Stimulated activated naive CD4-positive, alpha-beta T cell (primary cell): ENCODE results near the gene SLC39A12.

ENCODE experiments used
- DNase-seq, 6 experiments: peaks; one replicate each; lab custom pipeline; 2025; lab: John Stamatoyannopoulos, UW

SLC39A12 gene

DNA sequence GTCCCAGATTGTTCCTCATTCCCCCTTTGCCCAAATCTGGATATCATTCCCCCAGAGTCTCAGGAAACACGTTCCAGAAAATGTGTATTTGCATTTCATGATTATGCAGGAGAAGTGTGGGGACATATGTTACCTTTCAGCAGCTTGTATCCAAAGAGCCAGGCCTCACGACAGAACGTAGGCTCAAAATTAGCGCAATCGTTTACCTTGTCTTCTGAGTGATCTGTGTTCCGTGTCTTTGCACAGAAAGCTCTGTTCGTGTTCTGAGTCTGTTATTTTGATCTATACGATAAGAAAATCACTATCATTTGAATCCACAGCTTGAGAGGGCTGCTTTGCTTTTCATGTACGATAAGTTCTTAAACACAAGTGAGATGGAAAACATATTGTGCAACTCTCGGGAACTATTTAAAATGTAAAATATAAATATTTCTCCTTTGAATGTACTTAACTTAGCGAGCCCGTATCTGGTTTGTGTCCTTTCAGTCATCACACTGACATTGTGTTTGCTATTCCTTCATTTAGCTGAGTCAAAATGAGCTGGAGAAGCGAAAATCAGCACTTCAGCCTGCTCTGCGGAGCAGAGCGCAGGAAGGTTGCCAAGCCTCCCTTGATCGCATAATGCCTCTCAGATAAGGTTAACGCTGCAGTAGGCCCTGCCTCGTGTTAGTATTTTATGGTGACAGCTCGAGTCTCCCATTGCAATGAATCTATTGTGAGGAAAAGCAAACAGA lies 108.3 kb downstream of the SLC39A12 start:
- DNase-seq = no peak

DNA sequence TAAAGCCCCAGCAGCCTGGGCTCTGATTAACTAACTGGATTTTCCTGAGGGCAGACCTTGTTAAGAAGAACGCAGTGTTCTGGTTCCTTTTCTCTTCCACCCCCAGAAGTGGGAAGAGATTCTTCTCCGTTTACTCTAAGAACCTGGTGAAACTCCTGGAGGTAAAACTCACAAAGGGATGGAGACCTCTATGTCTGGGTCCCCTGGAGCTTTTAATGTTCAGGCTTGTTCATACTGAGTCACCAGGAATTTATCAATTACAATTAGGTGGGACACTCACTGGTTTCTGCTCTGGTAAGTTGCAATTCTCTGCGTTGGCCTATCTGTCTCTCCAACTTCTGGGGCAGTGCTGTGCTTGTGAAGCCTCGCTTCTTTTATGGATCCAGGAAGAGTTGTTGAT lies 115.2 kb downstream of the SLC39A12 start:
- no peak for DNase-seq

DNA sequence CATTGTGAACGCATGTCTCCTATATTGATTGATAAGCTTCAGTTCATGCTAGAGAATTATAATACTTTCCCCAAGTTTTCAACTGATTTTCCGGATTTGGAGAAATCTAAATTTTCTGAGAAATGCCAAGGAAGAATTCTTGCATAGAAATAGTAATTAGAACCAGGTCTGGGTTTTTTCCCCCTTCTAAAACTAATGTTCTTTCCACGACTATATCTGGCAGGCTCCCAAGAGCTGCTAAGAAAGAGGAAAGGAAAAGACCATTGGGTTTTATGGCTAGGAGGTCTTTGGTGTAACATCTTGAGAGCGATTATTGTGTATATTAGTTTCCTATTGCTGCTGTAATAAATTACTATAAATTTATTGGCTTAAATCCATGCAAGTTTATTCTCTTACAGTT lies 116.7 kb downstream of the SLC39A12 start:
- DNase-seq = no peak

DNA sequence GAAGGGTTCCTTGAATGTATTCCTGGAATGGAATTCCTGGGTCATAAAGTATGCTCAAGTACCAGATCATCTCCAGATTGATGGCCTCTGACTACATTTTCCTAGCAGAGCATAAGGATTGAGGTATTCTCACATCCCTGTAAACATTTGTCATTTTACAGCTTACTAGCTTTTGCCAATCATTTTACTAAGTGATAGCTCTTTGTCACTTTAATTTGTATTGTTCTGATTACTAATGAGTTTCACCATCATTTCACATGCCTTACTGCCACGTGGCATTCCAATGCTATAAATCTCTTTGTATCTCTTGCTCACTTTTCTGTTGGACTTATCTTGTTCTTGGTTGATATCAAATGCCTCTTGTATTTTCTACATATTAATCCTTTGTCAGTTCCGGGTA lies 119.9 kb downstream of the SLC39A12 start:
- no peak for DNase-seq

DNA sequence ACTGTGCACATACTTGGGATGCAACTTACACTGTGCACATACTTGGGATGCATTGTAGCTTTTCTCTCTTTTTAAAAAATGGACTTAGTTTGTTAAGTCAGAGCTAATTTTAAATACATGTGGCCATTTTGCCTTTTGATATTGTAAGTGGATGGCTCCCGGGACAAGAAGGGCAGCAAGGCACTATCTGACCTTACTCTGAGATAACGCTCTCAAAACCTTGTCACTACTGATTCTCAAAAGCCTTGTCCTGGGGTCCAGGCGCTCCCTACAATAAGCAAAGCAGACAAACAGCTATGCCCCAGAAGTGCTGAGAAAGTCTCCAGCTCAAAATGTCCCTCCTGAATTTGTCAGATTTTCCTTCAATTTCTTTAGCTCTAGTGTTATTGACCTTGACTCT lies 121.6 kb downstream of the SLC39A12 start:
- DNase-seq = no peak

DNA sequence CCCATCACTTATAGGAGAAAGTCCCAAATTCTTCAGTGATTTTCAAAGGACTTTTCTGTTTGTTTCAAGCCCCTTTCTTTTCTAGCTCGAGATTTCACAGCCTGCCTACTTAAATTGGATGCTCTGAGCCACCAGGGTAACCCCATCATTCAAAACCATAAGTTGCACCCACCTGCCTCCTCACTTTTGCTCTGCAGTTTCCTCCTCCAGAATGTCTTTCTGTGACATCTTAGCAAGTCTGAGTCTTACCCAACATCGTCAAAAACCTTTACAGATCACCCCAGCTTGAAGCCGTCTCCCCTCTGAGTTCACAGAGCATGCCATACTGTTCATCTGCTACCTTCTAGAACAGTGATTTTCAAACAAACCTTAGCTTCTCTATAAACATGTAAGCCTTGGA lies 124.2 kb downstream of the SLC39A12 start:
- no peak for DNase-seq

DNA sequence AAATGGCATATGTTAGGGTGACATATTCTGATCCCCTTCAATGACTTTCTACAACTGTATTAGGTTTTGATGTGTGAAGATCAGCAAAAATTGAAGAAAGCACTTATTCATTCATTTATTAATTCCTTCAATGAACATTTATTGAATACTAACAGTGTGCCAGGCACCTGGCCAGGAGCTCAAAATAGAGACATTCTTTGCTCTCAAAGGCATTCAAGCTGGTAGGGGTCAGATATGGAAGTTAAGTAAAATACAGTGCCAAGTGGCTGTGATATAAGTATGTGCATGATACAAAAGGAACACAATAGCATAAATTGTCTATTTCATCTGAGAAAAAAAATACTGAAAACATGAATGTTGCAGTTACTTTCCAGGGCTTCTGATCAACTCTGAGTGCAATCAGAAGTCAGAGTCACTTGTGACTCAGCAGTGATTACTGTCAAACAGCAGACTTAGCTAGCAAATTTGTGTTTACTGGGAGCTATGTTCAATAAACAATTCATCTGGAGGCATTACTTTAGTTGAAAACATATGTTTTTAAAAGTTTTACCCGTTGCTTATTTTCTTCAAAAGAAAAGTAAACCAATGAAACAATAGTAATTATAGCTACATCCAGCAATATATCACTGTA lies 128.1 kb downstream of the SLC39A12 start:
- no peak for DNase-seq

DNA sequence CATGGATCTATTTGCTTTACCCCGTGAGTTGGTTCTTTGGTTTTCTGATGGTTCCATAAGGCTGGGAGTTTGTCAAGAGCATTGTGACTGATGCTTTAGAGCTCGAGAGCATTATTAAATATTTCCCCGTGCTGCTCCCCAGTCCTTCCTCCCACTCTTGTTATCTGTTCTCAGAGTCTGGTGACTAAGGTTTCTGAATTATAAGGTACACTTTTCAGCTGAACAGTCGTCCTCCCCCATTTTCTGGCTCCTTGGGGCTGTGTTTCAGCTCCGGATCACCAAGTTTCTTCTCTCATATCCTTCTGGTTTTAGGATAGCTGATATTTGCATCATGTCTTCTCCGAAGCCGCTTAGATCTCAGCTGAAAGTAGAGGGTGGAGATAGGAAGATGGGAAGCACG lies 130.7 kb downstream of the SLC39A12 start:
- DNase-seq = no peak

DNA sequence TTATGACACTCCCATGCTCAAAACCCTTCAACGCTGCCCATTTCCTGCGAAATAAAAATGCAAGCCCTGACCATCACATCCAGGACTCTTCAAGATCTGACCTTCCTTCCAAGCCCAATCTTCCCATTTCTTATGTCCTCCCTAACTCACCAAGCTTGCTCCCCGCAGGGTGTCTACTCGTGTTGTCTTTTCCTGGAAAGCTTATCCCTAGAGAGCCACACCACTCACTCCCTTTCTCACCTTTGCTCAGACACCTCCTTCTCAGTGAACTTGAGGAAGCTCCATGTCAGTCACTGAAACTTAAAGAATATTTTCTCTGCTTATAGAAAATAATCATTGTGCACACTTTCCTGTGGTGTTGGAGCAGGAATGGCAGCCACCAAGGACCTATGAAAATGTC lies 134.1 kb downstream of the SLC39A12 start:
- no peak for DNase-seq

DNA sequence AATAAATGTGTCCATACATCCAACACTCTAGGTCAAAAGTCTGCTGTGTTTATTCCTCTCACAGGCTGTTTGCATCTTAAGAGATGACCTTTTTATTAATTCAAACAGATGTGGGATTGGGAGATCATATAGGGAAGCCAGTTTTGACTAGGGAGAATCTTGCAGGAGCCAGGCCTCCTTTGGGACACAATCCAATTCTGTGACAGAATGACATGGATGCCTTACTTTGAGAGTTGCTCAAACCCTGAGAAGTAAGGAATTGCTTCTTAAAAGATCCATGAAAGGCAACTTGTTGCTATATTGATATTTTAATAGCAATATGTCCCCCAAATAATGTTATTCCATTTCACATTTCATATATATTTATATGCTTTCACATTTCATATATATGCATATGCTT lies 135.0 kb downstream of the SLC39A12 start:
- no peak for DNase-seq

DNA sequence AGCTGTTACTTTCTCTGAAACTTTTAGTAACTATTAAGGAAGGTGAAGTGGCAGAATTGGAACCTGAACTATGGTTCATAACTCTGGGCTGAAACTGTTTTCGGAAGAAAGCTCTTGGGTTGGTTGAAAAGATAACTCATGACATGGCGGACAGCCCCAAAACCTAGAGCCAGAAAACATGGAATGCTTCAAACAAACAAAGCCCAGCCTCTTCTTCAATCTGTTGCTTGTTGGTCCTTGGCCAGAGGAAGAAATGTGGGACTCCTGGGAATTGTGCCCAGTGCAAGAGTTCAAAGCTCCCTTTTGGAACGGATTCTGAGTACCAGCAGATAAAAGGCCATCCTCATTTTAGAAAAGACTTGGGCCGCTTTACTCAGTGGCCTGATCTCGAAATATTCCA lies 135.6 kb downstream of the SLC39A12 start:
- no peak for DNase-seq
